ENCODE results near the gene ZNF77.
A peak's percentile ranks its signal among the peaks of the same experiment; 100 is the strongest.
"Not testable (repeated sequence)": the region's sequence is repeated elsewhere in the genome, so short reads cannot be mapped to it uniquely, and the experiment has no call there.

Gene ZNF77

GRCh38 chr19:2912306-2912705, 32.5 kb downstream of the ZNF77 start:
- no peak for DNase-seq

GRCh38 chr19:2906631-2907195, 38.1 kb downstream of the ZNF77 start:
- no peak for DNase-seq

GRCh38 chr19:2905918-2906519, 38.8 kb downstream of the ZNF77 start:
- no peak for DNase-seq

- DNase-seq, result not testable (repeated sequence)
Measured at GRCh38 chr19:2903326-2903725, 41.4 kb downstream of the ZNF77 start.

GRCh38 chr19:2902590-2903218, 42.1 kb downstream of the ZNF77 start:
- no peak for DNase-seq

GRCh38 chr19:2900296-2901252, 44.2 kb downstream of the ZNF77 start, which contains the start of gene ZNF57:
Gene ZNF57 (plus strand): TSS chr19:2900928. CDS start chr19:2901046, 118 bp downstream.
- peak; percentile 94 for DNase-seq

- no peak for DNase-seq
Measured at GRCh38 chr19:2896694-2897093, 48.1 kb downstream of the ZNF77 start.

- DNase-seq, result not testable (repeated sequence)
Measured at GRCh38 chr19:2890531-2890930, 54.2 kb downstream of the ZNF77 start.

- no peak for DNase-seq
Measured at GRCh38 chr19:2888731-2889224, 56.0 kb downstream of the ZNF77 start.

- DNase-seq, result peak; percentile 37
Measured at GRCh38 chr19:2887391-2887914, 57.3 kb downstream of the ZNF77 start.

- no peak for DNase-seq
Measured at GRCh38 chr19:2885736-2886135, 59.0 kb downstream of the ZNF77 start.

GRCh38 chr19:2883686-2884439, 60.9 kb downstream of the ZNF77 start:
- DNase-seq, result no peak

All from NCI-H187 treated with DMSO at 0.1 percent for 48 hours (cell line).